Activated CD4-positive, alpha-beta T cell treated with anti-CD3 and anti-CD28 coated beads for 36 hours (primary cell): ENCODE data around the gene DGKB. TPM values are rescaled to one million over a fixed set of nuclear protein-coding genes. Genes with fewer than 3 reads are reported as not detected.

Experiments used
- ATAC-seq: fragments of 200-7000 bp; cut with Tn5 transposase; one replicate; pipeline ENCODE4 v1.10.0; 2021; ENCODE audit warnings: mild to moderate bottlenecking, moderate library complexity
- CTCF ChIA-PET: fragments of 350-600 bp; sonication (Branson Sonifier 250); formaldehyde crosslinking; loops from one replicate; lab custom pipeline; 2021; ENCODE audit warnings: antibody characterized with exemption; lab: Charles Lee
- POLR2A ChIA-PET: fragments of 350-600 bp; sonication (Branson Sonifier 250); formaldehyde crosslinking; loops from one replicate; lab custom pipeline; 2021; ENCODE audit warnings: antibody characterized with exemption, inconsistent platforms; lab: Charles Lee
- DNase-seq: peaks from one replicate; pipeline ENCODE4 v3.0.0-alpha.2; 2020
- H3K27ac Mint-ChIP-seq: one replicate; pipeline ENCODE4 v1.8.0; 2021; ENCODE audit warnings: mixed read lengths
- H3K27me3 Mint-ChIP-seq: one replicate; pipeline ENCODE4 v1.8.0; 2021; ENCODE audit warnings: mixed read lengths
- H3K36me3 Mint-ChIP-seq: one replicate; pipeline ENCODE4 v1.8.0; 2021; ENCODE audit warnings: low read depth, mixed read lengths
- H3K4me1 Mint-ChIP-seq: one replicate; pipeline ENCODE4 v1.8.0; 2021; ENCODE audit warnings: mixed read lengths
- H3K4me3 Mint-ChIP-seq: one replicate; pipeline ENCODE4 v1.8.0; 2021; ENCODE audit warnings: mild to moderate bottlenecking, moderate library complexity, mixed read lengths
- H3K9me3 Mint-ChIP-seq: one replicate; pipeline ENCODE4 v1.8.0; 2021; ENCODE audit warnings: low read depth, mixed read lengths
- intact Hi-C, 2 experiments: fragments of 100-400 bp; cut with DNase I in 1 of 2; cut with micrococcal nuclease in 1 of 2; formaldehyde crosslinking; loops; one replicate each; pipeline versions ENCODE4 v1.14.2 to v1.15.1; 2022 to 2024; cut with DNase I, micrococcal nuclease
- total RNA-seq, 2 experiments: library from RNA; stranded (reverse); gene quantifications; one replicate each; pipeline ENCODE4 v1.2.3, GENCODE V29; 2021

DGKB gene
- total RNA-seq, 2 experiments from 2014 or later, result not detected

DNA sequence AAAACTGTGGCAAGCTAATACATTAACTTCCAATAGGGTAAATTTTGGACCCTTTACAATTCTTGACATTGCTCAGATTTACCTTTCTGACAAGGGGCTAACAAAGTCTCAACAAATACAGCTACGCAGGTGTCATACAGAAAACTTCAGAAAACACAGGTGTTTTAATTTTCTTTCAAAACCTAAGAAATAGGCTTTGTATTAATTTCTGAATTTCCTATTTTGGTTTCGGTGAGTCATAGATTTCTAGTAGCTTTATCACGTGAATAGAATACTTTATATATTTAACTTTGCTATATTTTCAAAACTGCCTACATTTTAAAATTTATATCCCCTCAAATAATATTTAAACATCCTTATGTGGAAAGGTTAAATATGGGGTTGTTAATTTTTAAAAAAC is 215.3 kb downstream of the DGKB start:
- CTCF ChIA-PET, result interaction anchor here (0.9 to 1.6 kb wide), 3 partner anchors 329 to 1409 kb away, joined by 3 to 4 read pairs (median 4); no protein-coding TSS in a partner anchor
- intact Hi-C loops, result no loop called here

DNA sequence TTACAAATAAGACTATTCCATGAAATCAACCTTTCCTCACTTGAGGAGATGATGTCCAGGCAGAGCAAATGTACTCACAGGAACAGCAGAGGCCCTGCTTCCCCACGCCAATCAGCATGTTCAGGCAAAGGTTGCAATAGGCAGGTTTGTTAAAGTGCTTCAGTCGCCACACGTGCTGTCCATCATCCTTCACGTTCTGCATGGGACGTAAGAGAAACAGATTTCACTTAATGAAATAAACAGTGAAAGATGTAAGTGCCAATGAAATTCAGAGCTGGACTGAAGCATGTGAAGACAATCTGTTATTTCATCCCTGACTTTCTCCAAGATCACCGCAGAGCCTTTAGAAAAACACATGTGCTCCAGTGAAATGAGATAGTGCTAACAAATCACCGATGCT is 217.4 kb downstream of the DGKB start:
- intact Hi-C loops, result no loop called here
- Mint-ChIP-seq H3K4me3 (no peak overlapping the region), H3K27ac (no peak overlapping the region), H3K9me3 (no peaks in the 10 kb centered on the region), H3K27me3 (no peaks in the 10 kb centered on the region), H3K36me3 (no peaks in the 10 kb centered on the region), H3K4me1 (no peaks in the 10 kb centered on the region)
- ATAC-seq (no peak), DNase-seq (no peak)
- ChIA-PET CTCF (no interaction called here), POLR2A (no interaction called here)

More for the DNA sequence above, 215.3 kb downstream of the DGKB start:
- H3K27me3 Mint-ChIP-seq, result no peaks in the 10 kb centered on the region
- DNase-seq (no peak), ATAC-seq (no peak)
- no peaks in the 10 kb centered on the region for H3K36me3 Mint-ChIP-seq
- H3K27ac Mint-ChIP-seq, result no peak overlapping the region
- POLR2A ChIA-PET, result no interaction called here
- H3K4me3 Mint-ChIP-seq, result no peak overlapping the region
- no peaks in the 10 kb centered on the region for H3K4me1 Mint-ChIP-seq
- no peaks in the 10 kb centered on the region for H3K9me3 Mint-ChIP-seq

DNA sequence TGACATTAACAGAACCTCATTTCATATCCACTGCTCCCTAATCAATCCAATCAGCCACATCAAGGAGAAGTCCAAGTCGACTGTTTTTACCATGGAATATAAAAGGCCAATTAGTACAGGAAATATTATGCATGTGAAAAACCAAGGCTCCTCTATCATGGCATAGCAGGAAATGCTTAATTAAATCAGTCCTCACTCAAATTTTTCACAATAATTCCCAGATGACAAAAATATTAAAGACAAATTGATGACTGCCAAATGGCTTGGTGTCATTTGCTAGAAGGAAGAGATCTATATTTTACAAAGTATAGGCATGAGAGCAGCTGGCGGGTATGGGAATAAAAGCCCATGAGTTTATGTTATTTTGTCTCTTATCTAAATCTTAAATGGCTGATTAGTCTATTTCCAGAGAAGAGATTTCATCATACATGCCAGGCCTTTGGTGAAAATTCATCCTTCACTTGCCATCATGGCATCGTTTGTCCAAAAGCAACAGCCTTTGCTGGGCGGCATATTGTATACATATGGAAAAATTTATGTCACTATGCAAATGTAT is 219.6 kb downstream of the DGKB start:
- Mint-ChIP-seq H3K4me1 (no peaks in the 10 kb centered on the region), H3K27me3 (no peaks in the 10 kb centered on the region), H3K4me3 (no peak overlapping the region), H3K36me3 (no peaks in the 10 kb centered on the region), H3K9me3 (no peaks in the 10 kb centered on the region), H3K27ac (no peak overlapping the region)
- ChIA-PET POLR2A (no interaction called here), CTCF (no interaction called here)
- DNase-seq (no peak), ATAC-seq (no peak)
- intact Hi-C loops, result no loop called here

DNA sequence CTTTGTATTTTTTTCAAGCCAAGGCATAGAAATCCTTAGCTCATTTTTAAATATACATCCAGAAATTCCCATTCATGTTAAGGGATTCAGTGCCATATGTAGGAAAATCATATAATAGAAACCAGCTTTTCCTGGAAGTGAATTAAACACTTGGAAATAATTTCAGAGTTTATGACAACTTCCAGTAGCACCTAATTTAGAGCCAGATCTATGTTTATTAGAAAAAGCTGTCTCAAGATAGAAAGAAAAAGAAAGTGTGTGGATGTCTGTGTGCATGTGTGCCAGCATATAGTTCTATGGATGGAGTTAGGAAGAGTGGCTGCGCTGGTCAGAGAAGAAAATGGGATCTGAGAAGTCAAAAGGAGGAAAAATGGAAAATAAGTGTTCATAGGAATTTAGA is 225.7 kb downstream of the DGKB start:
- no peak for DNase-seq
- intact Hi-C loops, result no loop called here
- H3K27ac Mint-ChIP-seq, result no peak overlapping the region
- POLR2A ChIA-PET, result no interaction called here
- H3K4me1 Mint-ChIP-seq, result no peaks in the 10 kb centered on the region
- H3K36me3 Mint-ChIP-seq, result no peaks in the 10 kb centered on the region
- CTCF ChIA-PET, result interaction anchor here (0.6 to 2.6 kb wide), 3 partner anchors 12 to 1320 kb away, joined by 3 to 13 read pairs (median 4); no protein-coding TSS in a partner anchor
- ATAC-seq, result no peak
- no peaks in the 10 kb centered on the region for H3K9me3 Mint-ChIP-seq
- no peak overlapping the region for H3K4me3 Mint-ChIP-seq
- peaks cover 2% of the 10 kb centered on the region for H3K27me3 Mint-ChIP-seq

DNA sequence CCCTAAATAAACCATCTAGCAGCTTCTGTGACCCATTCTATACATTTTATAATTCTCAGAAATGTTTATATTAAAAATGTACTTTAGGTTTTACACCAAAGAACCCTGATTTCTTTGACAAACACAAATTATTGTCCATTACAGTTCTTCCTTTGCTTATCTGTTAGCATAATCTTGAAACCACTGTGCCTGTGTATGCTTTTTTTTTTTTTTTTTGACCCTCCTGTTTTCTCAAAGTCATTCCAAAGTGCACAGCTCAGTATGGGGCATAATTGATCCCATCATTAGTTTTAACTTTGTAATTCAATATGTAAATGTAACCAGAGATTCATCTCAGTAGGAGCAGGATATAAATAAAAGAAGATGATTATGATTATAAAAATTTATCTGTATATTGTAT is 229.3 kb downstream of the DGKB start:
- no peak for DNase-seq
- CTCF ChIA-PET, result interaction anchor here (1.2 kb wide), 1 partner anchor 18 kb away, joined by 3 read pairs; no protein-coding TSS in a partner anchor

DNA sequence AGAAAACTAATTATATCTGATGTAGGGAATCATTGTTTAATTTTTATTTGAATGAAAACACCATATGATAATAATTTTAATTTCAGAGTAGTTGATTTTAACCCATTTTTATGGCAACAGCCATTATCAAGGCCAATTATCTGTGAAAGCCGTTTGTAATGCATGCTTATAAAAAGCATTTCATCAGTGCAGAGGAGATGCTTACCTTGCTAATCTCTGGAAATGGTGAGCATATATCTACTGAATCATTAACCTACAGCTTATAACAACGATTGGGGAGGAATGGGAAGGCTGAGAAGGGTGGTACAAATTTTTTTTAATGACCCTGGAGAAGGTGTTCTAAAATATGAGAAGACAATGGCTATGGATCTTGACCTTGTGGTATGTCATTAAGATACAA is 235.6 kb downstream of the DGKB start:
- no peaks in the 10 kb centered on the region for H3K36me3 Mint-ChIP-seq
- no peak overlapping the region for H3K27ac Mint-ChIP-seq
- no peaks in the 10 kb centered on the region for H3K4me1 Mint-ChIP-seq
- H3K9me3 Mint-ChIP-seq, result no peaks in the 10 kb centered on the region
- CTCF ChIA-PET, result no interaction called here
- H3K4me3 Mint-ChIP-seq, result no peak overlapping the region
- DNase-seq (no peak), ATAC-seq (no peak)
- H3K27me3 Mint-ChIP-seq, result no peaks in the 10 kb centered on the region
- intact Hi-C loops, result no loop called here
- POLR2A ChIA-PET, result no interaction called here

More for the DNA sequence above, 229.3 kb downstream of the DGKB start:
- POLR2A ChIA-PET, result no interaction called here
- intact Hi-C loops, result no loop called here
- Mint-ChIP-seq H3K4me3 (no peak overlapping the region), H3K27ac (no peak overlapping the region), H3K27me3 (peaks cover 2% of the 10 kb centered on the region), H3K4me1 (no peaks in the 10 kb centered on the region), H3K9me3 (no peaks in the 10 kb centered on the region), H3K36me3 (no peaks in the 10 kb centered on the region)
- ATAC-seq, result no peak

DNA sequence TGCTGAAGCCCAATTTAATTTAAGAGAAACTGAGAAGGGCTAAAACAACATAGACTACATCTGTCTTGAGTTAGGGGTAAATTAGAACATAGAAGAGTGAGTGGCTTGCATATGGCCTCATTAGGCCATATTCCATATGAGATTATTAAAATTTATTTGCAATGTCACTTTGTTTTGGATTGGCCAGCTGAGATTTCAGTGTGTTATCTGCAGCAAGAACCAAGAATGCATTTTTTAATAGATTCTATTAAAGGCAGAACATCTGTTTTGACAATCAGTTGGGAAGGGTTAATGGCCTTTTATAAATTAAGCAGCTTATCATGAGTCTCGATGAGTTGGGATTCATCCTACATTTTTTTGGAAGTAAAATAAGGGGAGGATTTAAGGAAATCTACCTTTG is 236.2 kb downstream of the DGKB start:
- H3K36me3 Mint-ChIP-seq, result no peaks in the 10 kb centered on the region

GRCh38 chr7:14639801-14640200 is 262.8 kb downstream of the DGKB start:
- intact Hi-C loops, result no loop called here
- Mint-ChIP-seq H3K27me3 (no peaks in the 10 kb centered on the region), H3K36me3 (no peaks in the 10 kb centered on the region), H3K27ac (no peak overlapping the region), H3K4me3 (no peak overlapping the region), H3K9me3 (peaks cover 2% of the 10 kb centered on the region), H3K4me1 (no peaks in the 10 kb centered on the region)
- ChIA-PET POLR2A (no interaction called here), CTCF (no interaction called here)
- DNase-seq (no peak), ATAC-seq (no peak)

More for the DNA sequence above, 236.2 kb downstream of the DGKB start:
- ChIA-PET CTCF (interaction anchor here (0.6 kb wide), 1 partner anchor 1391 kb away, joined by 3 read pairs; no protein-coding TSS in a partner anchor), POLR2A (no interaction called here)
- DNase-seq (no peak), ATAC-seq (no peak)
- Mint-ChIP-seq H3K27me3 (no peaks in the 10 kb centered on the region), H3K4me3 (no peak overlapping the region), H3K27ac (no peak overlapping the region), H3K9me3 (no peaks in the 10 kb centered on the region), H3K4me1 (no peaks in the 10 kb centered on the region)
- intact Hi-C loops, result no loop called here

GRCh38 chr7:14639329-14639728 is 263.2 kb downstream of the DGKB start:
- peaks cover 2% of the 10 kb centered on the region for H3K9me3 Mint-ChIP-seq
- no peaks in the 10 kb centered on the region for H3K27me3 Mint-ChIP-seq
- H3K4me3 Mint-ChIP-seq, result no peak overlapping the region
- H3K36me3 Mint-ChIP-seq, result no peaks in the 10 kb centered on the region
- ChIA-PET POLR2A (no interaction called here), CTCF (no interaction called here)
- intact Hi-C loops, result no loop called here
- H3K27ac Mint-ChIP-seq, result no peak overlapping the region
- ATAC-seq (no peak), DNase-seq (no peak)
- H3K4me1 Mint-ChIP-seq, result no peaks in the 10 kb centered on the region

- H3K27ac Mint-ChIP-seq, result no peak overlapping the region
- no peaks in the 10 kb centered on the region for H3K27me3 Mint-ChIP-seq
Observed at GRCh38 chr7:14637968-14638367, 264.6 kb downstream of the DGKB start.

DNA sequence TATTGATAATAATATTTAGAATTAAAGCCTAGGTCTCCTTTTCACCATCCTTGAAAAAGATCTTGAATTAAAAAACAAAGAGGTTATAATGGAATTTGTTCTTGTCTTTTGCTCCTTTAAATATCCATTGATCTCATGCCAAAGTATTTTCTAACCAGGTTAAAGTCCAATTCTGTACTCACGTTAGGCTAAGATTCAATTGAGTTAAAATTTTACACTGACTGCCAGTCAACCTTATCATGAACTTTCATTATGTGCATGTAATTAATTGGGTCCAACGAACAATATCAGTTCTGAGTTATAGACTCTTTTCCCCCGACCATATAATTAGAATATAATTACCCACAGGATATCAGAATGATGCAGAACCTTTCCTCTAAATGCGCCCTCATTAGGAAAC is 266.6 kb downstream of the DGKB start:
- Mint-ChIP-seq H3K9me3 (no peaks in the 10 kb centered on the region), H3K27ac (no peak overlapping the region), H3K36me3 (no peaks in the 10 kb centered on the region), H3K27me3 (no peaks in the 10 kb centered on the region), H3K4me1 (no peaks in the 10 kb centered on the region), H3K4me3 (no peak overlapping the region)
- intact Hi-C loops, result no loop called here
- CTCF ChIA-PET, result no interaction called here
- POLR2A ChIA-PET, result no interaction called here
- ATAC-seq (no peak), DNase-seq (no peak)

More at GRCh38 chr7:14637968-14638367, 264.6 kb downstream of the DGKB start:
- DNase-seq (no peak), ATAC-seq (no peak)
- H3K4me3 Mint-ChIP-seq, result no peak overlapping the region
- intact Hi-C loops, result no loop called here
- POLR2A ChIA-PET, result no interaction called here
- H3K36me3 Mint-ChIP-seq, result no peaks in the 10 kb centered on the region
- CTCF ChIA-PET, result interaction anchor here (1.3 kb wide), 1 partner anchor 17 kb away, joined by 3 read pairs; no protein-coding TSS in a partner anchor
- H3K9me3 Mint-ChIP-seq, result no peaks in the 10 kb centered on the region
- H3K4me1 Mint-ChIP-seq, result no peaks in the 10 kb centered on the region

DNA sequence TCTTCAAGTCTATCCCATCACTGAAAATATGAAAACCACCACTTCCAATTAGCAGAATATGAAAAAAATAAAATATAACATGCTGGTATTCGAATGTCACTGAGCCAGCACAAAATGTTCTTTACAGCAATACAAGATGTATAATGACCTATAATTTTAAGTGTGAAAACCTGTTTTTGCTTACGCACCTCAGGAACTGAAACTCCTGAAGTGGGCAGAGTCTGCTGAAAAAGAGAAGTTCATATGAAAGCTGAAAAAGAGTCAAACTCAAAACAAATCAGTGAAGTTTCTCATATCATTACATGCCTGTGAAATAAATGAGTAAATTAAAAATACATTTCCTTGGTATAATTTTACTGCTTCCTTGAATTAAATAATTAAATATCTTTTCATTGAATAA is 272.5 kb downstream of the DGKB start:
- no peak overlapping the region for H3K4me3 Mint-ChIP-seq
- H3K9me3 Mint-ChIP-seq, result no peaks in the 10 kb centered on the region
- no peaks in the 10 kb centered on the region for H3K36me3 Mint-ChIP-seq
- H3K27me3 Mint-ChIP-seq, result no peaks in the 10 kb centered on the region
- H3K27ac Mint-ChIP-seq, result no peak overlapping the region
- DNase-seq, result no peak
- intact Hi-C loops, result no loop called here
- no peaks in the 10 kb centered on the region for H3K4me1 Mint-ChIP-seq
- ChIA-PET CTCF (no interaction called here), POLR2A (no interaction called here)
- no peak for ATAC-seq
